ENCODE data around the gene ENTR1.
"Not testable (repeated sequence)": the region's sequence is repeated elsewhere in the genome, so short reads cannot be mapped to it uniquely, and the experiment has no call there.

ENTR1 gene

DNA sequence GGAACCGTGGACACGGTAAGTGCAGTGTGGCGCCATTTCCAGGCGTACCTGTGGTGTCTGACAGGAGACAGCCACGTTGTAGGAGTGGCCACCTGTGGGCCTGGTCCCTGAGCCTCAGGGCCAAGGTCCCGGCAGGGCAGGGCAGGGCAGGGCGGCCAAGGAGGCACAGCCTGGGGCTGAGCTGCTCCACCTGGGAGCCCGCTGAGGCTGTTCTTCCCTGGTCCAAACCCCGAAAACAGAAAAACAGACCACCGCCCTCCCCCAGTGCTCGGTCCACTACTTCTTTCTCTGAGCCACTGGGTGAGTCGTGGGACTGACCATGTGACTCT, 8.6 kb upstream of the ENTR1 start:
- DNase-seq (ENCODE audit: low spot score) = no peak

DNA sequence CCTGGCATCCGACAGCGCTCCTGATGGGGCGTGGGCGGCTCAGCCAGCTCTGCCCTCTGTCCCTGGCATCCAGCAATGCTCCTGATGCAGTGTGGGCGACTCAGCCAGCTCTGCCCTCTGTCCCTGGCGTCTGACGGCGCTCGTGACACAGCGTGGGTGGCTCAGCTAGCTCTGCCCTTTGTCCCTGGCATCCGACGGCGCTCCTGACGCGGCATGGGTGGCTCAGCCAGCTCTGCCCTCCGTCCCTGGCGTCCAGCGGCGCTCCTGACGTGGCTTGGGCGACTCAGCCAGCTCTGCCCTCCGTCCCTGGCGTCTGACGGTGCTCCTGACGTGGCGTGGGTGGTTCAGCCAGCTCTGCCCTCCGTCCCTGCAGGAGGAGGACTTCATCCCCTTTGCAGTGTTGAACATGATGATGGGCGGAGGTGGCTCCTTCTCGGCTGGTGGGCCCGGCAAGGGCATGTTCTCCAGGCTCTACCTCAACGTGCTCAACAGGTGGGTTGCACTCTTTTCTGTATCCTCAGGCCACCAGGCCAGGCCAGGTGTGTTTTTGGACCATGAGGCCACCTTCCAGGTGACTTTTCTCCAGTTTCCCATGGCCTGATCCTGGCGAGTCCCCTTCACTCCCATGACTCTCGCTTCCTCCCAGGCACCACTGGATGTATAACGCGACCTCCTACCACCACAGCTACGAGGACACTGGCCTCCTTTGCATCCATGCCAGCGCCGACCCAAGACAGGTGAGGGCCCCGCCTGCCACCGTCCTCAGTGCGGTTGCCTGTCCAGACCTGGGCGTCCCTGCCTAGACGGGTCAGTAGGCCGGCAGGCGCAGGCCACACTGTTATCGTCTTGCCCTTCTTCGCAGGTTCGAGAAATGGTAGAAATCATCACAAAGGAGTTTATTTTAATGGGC, 8.0 kb upstream of the ENTR1 start:
- DNase-seq (ENCODE audit: low spot score) = no peak

DNA sequence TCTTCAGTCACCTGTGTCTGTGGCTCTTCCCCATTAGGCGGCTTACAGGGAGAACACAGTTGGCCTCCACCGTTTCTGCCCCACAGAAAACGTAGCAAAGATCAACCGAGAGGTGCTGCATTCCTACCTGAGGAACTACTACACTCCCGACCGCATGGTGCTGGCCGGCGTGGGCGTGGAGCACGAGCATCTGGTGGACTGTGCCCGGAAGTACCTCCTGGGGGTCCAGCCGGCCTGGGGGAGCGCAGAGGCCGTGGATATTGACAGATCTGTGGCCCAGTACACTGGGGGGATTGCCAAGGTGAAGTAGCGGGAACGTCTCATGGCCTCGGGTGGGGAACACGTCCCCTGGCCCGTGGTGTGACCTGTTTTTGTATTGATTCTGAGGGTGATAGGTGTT, 6.5 kb upstream of the ENTR1 start:
- no peak for DNase-seq (ENCODE audit: low spot score)

DNA sequence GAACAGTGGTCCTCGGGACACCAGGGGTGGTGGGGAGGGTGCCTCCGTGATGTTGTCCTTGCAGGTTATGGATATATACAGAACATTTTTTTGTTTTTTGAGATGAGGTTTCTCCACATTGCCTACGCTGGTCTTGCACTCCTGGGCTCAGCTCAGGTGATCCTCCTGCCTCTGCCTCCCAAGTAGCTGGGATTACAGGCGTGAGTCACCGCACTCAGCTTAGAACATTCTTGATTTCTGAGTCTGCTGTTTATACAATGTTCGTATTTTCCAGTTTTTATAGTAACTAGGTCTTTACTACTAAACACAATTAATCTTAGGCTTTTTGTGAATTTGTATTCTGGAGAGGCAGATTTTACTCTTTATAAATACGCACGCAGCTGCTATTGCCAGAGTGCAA, 6.0 kb upstream of the ENTR1 start:
- no peak for DNase-seq (ENCODE audit: low spot score)

DNA sequence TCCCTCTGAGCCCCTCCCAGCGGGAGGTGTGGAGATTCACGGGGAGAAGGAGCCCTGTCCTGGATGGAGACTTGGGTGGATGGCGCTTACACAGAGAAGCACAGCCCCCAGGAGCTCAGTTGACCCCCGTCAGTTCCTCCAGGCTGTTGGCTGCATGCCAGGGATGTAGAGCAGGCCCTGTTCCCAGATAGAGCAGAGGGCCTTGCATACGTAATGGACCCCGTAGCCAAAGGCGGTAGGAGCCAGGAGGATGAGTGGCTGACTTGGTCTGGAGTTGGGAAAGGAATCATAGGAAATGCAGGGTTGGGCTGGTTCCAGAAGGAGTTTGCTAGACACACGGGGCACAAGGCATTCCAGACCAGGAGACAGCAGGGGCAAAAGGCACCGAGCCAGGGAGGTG, 2.5 kb upstream of the ENTR1 start:
- DNase-seq (ENCODE audit: low spot score) = no peak

DNA sequence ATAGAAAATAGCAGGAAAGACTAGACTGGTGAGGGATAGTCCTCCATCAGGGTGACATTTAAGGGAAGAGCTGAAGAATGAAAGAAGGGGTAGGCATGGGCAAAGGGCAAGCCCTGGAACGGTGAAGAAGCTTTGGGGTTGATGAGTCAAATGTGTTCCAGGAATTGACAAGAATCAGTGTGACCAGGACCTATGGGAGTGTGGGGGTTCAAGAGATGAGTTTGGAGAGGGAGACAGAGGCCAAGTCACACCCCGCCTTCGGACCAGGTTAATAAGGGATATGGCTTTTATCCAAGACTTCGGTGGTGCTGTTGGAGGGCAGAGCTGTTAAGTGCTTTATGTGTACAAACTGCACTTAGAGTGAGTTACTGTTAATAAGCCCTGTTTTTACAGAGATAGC, 964 bp upstream of the ENTR1 start:
- DNase-seq (ENCODE audit: low spot score) = no peak

DNA sequence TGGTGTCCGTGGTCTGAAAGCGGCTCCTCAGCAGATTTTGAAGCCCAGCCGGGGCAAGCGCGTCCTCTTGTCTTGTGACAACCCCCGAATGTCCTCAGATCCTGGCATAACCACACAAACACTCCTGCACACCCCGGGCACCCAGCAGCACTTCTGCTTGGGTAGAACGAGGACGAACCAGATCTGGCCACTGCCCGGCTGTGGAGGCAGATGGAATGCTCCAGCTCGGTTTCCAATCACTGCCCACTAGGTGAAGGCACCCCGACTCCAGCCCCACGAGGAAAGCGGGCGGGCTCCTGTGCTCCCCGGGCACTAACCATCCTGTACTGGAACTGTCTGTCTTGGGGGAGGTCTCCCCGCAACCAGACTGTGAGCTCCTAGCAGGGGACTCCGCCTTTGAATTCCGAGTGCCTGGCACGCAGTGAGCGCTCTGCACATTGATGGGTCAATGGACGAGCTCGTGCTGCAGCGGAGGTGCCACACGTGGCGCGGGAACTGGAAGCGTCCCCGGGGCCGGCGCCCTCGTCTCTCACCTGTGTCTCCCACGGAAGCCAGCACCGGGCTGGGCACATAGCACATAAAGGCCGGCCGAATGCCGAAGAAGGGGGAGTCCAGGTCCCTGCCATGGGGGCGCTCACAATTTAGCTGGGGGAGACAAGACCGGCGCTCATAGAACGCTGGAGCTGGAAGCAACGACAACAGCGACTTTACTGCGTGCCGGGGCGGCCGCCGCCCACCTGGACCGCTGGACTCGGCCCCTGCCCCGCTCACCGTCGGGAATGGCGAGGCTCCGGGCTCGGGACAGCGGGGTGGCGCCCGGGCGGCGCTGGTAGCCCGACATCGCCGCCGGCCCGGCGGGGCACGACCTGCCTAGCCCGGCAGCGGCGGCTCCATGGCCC, 608 bp downstream of the ENTR1 start:
- peak; percentile 81 for DNase-seq (ENCODE audit: low spot score)

DNA sequence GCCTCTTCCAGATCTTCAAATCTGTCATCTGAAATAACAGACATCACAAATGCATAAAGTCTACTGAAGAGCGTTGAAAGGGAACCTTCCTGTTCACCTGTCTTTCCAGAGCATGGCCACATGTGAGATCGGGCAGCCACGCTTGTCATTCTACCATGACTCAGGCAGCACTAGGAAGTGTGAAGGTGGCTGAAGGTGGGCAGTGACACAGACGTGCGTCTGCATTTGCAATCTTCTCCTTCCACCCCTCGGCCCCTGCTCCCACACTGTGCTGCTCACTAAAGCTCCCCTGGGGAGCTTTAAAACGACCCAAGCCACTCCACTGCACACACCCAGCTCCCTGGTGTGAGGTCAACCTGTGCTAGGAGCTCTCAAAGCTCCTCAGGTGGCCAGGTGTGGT, 2.5 kb downstream of the ENTR1 start:
- no peak for DNase-seq (ENCODE audit: low spot score)

DNA sequence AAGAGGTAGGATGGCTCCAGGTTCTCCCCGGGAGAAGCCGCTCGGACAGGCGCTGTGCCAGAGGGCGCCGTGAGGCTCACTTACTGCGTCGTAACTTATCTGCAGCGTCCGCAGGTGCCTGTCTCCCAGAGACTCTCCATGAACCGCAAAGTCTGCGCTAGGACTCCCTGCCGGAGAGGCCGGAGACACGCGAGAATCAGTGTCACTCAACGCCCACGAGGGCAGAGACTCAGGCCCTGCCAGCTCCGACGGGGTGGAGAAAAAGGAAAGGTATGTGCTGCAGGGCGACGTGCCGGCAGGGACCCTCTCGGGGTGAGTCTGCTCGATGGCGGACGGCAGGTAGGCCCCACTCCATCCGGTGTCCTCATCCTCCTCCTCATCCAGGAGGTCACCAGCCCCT, 3.4 kb downstream of the ENTR1 start:
- not testable (repeated sequence) for DNase-seq (ENCODE audit: low spot score)

DNA sequence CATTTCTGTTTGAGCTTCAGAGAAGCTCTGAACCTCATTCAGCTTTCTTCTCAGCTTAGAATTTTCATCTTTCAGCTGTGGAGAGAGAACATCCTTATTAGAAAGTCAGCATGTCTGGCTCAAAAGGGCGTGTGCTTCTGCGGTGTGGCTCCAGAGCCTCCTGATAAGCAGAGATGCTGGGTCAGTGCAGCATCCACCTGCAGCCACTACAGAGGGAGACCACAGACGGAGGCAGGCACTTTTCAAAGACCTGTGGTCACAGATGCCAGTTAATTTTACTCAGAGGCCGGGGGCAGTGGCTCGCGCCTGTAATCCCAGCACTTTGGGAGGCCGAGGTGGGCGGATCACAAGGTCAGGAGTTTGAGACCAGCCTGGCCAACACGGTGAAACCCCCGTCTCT, 4.5 kb downstream of the ENTR1 start:
- not testable (repeated sequence) for DNase-seq (ENCODE audit: low spot score)

DNA sequence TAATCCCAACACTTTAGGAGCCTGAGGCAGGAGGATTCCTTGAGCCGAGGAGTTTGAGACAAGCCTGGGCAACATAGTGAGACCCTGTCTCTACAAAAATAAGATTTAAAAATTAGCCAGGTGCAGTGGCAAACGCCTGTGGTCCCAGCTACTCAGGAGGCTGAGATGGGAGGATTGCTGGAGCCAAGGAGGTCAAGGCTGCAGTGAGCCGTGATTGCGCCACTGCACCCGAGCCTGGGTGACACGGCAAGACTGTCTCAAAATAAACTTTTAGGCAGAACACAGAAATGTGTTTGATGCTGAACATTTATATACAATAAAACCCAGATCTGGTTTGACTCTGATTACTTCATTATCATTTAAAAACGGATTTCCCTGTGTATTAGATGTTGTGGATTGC, 4.9 kb downstream of the ENTR1 start:
- DNase-seq (ENCODE audit: low spot score) = no peak

DNA sequence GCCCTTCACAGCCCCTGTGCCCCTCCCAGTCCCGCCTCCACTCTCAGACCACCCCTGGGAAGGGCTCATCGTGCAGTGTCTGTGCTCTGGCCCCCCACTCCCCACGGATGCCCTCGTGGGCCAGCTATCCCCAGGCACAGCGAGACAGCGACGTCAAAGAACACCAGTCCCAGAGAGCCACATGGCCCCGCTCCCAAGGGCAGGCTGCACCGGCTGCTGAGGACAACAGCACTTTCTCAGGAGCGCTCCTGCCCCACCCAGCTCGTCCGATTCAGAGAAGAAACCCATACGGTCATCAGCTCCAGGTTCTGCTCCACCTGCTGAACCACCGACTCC, 5.6 kb downstream of the ENTR1 start:
- DNase-seq (ENCODE audit: low spot score) = no peak

DNA sequence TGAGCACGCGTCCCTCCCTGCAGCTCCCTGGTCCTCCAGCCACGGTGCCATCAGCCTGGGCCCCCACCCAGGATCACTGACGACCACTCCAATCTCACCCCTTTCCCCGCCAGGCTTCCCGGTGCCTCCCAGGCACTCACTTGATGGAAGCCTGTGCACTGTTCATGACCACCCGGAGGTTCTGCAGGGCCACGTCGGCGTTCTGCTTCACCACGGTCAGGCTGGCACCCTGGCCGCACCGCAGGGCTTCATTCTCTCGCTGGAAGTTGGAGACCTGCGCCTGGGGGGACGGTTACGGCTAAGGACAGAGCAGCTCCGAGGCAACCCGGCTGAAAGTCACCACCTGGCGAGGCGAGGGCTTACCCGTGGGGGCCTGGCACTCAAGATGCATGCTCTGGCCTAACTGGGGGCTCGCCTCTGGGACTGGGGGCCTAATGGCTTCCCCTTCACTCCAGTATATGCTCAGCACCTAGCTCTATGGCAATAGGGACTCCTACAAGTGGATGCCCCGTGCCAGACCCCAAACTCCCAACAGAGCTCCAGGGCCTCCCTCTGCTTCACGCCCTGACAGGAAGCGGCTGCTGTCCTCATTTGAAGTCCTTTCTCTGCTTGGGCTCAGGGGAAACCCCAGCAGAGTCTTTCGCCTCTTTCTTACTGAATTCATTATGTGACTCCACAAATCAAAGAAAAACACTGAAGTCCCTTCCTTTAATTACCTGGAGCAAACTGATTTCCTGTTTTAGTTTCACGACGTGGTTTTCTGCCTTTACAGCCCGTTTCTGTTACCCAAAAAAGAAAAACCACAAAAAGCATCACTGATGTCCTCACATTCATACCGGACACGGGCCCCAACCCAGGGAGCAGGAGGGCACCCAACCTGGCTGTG, 6.3 kb downstream of the ENTR1 start:
- DNase-seq (ENCODE audit: low spot score) = no peak

DNA sequence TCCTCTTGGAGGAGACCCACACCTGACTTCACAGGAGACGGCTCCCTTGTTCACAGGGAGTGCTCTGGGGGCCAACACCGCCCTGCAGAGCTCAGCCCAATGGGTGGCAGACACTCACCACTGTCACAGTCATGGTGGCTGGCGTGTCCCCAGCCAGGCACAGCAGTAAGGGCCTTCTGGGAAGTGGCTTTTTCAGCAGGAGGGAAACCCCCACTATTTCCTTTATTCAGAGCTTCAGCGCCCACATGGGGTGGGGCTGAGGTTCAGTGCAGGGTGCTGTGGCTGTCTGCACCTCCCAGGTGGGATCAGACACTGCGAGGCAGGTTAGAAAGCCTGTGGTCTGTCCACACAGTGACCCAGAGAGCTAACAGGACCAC, 6.9 kb downstream of the ENTR1 start:
- DNase-seq (ENCODE audit: low spot score) = no peak

DNA sequence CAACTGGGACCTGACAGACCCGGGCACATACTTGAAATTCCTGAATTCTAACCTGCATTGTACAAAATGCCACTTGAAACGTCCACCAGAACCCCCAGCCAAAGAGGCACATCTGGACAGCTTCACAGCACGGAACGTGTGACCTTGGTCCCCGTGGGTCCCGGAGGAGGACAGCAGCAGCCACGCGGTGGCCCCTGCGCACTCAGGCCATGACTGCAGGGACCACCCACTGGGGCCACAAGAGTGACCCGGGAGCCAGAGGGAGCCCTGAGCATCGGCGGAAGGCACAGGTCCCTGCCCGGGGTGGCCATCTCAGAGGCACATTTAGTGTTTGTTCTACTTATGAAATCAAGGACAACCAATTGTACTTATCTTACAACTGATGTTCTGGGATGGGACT, 8.3 kb downstream of the ENTR1 start:
- DNase-seq (ENCODE audit: low spot score) = no peak

DNA sequence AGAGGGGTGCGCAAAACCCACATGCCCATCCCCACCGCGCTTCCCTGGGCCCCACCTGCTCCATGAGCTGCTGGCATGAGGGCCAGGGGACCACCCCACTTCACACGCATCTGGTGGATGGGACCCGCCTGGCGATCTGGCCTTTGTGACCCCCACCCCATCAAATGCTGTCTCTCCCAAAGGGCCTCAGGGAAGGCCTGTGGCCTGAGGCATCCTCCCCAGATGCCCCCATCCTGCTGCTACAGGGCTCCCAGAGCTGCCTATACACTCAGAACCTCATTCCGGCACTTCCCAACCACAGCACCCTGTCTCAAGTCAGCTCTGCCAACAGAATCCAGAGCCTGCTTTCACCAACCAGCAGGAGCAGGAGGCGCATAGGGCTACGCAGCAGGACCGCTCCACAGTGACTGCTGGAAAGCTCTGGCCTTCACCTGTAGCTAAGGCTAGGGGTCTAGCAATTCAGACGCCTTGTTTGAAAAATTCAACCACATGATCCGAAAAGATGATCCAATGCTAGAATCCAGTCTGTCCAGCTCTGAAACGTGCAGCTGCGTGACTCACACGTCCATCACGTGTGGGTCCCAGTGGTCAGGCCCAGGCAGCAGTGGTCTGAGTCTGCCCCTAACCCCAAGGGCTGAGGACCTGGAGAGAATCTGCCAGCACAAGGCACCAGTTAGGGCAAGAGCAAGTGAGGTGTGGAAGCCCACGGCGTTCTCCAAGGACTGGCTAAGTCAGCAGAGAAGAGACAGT, 9.1 kb downstream of the ENTR1 start:
- no peak for DNase-seq (ENCODE audit: low spot score)

DNA sequence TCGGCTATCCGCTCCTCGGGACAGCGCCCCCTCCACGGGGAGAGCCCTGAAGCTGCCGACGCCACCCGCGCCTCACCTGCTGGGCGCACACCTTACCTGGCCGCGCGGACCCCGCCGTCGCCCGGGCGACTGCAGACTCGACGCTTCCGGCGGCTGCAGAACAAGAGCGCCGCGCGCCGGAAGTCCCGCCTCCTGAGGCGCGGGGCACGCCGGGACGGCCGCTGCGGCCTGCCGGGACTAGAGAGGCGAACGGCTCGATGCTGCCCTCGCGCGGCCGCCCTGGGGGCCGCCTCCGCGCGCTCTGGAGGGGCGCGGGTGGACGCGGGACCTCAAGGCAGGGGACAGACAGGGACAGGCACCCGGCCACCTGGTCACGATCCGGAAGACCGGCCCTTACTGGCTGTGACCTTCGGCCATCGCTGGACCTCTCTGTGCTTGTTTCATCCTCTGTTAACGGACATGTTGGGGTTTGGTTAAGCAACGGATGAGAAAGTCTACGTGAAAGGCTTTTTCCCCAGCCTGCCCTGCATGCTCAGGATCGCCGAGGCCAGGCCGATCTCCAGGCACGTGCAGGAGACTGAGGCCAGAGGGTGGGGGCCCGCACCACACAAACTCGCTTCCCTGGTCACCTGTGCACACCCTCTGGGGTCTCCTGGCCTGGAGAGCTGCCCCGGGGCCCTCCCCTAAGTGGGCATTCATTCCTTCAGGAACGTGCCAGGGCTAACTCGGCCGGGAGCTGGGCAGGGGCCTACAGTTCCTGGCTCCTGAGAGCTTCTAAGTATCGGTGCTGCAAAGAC, 10.2 kb downstream of the ENTR1 start, which contains the start of gene SNAPC4:
TSS of gene SNAPC4 (minus strand) at position 133 of the 797 bp plus-strand sequence. CDS start 1,742 bp downstream, outside the sequence.
- DNase-seq (ENCODE audit: low spot score) = peak; percentile 98

DNA sequence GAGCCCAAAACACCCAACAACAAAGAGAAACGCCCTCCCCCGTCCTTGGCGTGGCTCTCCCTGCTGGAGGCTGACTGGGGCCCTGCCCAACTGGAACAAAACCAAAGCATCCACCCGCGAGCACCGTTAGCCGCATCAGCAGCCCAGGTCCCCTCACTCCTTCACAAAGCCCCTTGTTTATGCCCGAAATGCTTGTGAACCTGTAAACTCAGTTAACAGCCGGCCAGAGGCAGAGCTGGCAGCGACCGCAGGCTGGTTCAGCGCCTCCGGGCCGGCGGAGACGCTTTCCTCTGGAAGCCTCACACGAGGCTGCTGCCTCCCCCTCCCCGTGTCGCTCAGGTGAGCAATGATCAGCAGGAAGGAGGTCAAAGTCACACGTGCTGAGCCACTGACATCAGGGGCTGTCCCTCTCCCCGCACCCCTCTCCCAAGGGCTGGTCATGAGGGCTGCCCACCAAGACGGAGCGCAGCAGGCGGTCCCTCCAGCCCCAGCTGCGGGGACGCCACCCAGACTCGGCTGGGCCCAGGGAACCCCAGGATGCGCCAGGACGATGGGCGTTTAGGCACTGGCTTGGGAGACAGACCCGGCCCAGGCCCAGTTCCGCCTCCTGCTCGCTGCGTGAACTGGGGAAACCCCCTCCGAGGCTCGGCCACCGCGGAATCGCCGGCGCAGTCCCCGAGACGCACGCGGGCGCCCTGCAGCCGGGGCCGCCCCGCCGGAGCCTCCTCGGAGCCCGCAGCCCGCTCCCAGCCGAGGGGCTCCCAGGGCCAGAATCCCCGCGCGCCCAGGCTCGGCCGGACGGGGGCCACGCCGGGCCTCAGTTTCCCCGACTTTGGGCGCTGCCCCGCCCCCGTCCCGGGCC, 11.0 kb downstream of the ENTR1 start:
- peak; percentile 76 for DNase-seq (ENCODE audit: low spot score)

DNA sequence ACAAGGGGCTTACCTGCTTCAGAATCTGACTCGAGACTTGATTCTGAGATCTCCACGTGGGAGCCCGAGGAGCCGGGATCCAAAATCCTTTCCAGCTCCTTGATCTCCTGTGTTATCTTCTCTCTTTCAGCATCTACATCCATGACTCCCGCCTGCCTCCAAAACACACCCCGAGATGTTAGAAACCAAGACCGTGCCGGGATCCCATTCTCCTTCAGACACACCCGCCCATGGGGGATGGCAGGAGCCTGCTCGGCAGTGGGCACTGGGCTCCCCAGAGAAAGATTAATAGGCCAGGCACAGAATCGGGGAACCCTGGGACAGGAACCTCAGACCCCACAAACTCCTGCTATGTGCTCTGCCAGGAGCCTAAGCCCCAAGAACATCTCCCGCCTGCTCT, 12.1 kb downstream of the ENTR1 start:
- no peak for DNase-seq (ENCODE audit: low spot score)

DNA sequence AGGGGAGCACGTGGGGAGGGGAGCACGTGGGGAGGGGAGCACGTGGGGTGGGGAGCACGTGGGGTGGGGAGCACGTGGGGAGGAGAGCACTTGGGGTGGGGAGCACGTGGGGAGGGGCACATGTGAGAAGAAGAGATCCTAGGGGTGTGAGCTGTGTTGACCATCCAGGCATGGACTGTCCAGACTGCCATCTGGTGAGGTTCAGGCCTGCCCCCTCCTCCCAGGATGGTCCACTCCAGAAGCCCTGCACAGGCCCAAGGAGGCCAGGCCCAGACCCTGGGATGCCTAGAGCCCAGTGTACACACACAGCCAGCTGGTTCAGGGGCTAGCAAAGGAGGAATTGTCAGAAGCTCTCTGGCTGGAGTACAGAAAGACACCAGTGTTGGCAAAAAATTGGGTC, 12.8 kb downstream of the ENTR1 start:
- DNase-seq (ENCODE audit: low spot score) = no peak

All from AG08396 (cell line).